ENCODE data around the gene AFF3.

DNA sequence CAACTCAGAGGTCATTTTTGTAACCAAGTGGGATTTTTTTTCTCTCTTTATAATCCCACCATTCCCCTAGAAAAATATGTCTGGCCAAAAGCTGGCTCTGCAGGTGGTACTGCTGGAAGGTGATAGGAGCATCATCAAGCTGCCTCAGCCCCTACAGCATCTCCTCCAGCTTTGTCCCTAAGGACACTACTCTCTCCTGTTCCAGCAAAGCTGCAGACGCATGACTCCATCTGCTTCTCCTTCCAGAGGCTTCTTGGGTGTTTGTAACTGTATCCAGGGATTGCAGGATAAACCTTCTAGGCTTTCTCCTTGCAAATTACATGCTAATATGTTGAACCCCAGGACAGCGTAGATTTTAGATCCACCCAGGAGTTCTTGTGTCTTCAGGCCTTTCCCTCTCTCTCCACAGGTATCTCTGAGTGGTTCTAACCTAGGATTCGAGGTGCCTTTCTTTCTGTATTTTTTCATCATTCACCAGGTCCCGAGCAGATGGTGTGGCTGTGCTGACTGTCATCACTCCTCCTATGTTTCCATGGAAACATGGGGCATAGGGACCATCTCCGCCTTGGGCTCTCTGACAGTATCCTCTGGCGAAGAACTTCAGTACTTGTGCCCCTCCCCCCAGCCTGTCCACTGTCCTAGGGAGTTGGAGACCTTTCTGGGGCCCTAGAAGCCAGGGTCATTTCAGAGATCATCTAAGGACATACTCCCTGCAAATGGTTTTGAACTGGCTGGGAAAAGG is 34.3 kb downstream of the AFF3 start:
- TF ChIP-seq EZH2phosphoT487 (IDR thresholded peaks at IDR 0.05; ENCODE audit: low read length) (no peak), EZH2 (optimal IDR thresholded peaks at IDR 0.05; ENCODE audit: low read depth, low read length) (no peak)
- TF ChIP-seq, protein P1, sequence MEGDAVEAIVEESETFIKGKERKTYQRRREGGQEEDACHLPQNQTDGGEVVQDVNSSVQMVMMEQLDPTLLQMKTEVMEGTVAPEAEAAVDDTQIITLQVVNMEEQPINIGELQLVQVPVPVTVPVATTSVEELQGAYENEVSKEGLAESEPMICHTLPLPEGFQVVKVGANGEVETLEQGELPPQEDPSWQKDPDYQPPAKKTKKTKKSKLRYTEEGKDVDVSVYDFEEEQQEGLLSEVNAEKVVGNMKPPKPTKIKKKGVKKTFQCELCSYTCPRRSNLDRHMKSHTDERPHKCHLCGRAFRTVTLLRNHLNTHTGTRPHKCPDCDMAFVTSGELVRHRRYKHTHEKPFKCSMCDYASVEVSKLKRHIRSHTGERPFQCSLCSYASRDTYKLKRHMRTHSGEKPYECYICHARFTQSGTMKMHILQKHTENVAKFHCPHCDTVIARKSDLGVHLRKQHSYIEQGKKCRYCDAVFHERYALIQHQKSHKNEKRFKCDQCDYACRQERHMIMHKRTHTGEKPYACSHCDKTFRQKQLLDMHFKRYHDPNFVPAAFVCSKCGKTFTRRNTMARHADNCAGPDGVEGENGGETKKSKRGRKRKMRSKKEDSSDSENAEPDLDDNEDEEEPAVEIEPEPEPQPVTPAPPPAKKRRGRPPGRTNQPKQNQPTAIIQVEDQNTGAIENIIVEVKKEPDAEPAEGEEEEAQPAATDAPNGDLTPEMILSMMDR (IDR thresholded peaks at IDR 0.05; ENCODE audit: low read length), result no peak
